Smooth muscle cell of the pulmonary artery (primary cell): ENCODE data around the gene RIPOR1. TPM values are rescaled to one million over a fixed set of nuclear protein-coding genes. Genes with fewer than 3 reads are reported as not detected.

Experiments
- total RNA-seq: library from RNA; depleted of rRNA; stranded (reverse); fragments of >200 nt; gene quantifications from 2 replicates; pipeline ENCODE4 v1.2.3, GENCODE V29; 2014

Gene RIPOR1
- 64.4 and 104 TPM in 2 replicates for total RNA-seq

DNA sequence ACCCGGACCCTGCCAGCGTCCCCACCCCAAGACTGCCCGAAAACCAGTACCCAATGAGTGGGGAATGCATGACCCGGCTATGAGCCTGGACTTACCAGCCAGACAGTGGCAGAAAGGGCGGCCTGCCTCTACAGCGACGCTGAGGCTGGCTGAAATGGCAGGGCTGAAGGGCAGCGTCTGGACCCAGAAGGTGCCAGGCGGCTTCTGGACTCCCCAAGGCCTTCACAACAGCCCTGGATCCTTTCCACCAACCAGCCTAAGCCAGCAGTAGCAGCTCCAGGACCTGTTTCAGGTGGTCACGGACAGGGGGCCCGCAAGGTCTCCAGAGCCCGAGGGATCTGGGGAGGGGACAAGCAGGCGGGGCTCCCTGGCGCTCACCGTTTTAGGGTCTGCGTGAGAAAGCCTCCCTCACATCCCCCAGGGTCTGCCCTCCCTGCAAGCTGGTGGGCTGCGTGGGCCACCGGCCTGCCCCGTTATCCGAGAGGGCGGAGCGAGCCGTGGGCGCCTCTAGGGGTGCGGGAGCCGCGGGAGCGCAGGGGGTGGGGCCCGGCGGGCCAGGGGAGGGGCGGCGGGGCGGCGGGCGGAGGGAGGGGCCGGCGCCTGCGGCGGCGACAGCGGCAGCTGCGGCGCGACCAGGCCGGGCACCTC, at the start of gene RIPOR1:
Gene RIPOR1 (plus strand): TSS at position 608 of the 648 bp plus-strand sequence. CDS start 9,618 bp downstream, outside the sequence.

DNA sequence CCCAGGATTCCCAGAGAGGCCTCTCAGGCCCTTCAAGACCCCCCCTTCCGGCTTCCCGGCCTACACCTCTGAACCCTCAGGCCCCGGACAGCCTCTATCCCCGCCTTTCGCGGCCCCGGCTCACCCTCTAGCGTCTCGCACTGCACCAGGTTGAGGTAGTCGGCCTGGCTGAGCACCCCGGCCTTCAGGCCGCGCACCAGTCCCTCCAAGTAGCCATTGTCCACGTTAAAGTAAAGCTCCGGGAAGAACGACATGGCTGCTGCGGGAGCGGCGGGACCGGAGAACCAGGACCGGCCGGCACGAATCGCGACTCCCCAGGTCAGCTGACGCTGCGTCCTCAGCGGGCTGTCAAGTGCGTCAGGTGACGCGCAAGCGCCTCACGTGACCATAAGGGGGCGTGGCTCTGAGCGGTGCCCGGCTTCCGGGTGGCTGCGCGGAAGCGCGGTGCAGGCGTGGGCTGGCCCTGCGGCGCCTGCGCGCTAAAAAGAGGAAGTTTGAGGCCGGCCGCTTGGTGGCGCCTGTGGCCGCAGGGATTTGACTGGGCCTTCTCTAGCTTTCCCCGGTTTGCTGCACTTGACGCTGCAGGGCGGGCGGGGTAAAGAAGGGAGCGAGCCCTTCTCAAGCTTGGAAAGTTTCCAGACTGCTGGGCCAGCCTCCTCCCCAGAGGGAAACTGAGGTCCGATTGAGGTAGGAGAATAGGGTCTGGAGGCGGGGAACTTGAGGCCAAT, 47.6 kb upstream of the RIPOR1 start, which contains the start of gene ATP6V0D1:
Gene ATP6V0D1 (minus strand): TSS at position 325 of the 728 bp plus-strand sequence. CDS start 71 bp downstream, at position 254.

DNA sequence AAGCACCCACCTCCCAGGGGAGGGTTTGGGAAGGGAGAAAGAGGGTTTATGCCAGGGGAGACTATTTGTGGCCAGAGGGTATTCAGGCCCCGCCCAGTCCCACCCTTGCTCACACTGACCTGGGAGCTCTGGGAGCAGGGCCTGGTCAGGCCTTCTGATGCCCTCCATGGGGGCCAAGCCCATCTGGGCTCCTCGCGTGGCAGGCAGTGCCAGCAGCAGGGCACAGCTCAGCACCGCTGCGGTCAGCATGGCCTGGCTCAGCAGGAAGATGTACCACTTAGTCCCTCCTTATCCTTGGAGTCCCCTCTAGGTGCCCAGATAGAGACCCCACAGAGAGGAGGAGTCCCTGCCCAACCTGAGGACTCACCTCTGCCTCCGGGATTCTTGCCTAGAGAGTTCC, 45.5 kb upstream of the RIPOR1 start, which contains the start of gene AGRP:
Gene AGRP (minus strand): TSS at position 398 of the 400 bp plus-strand sequence. CDS start 149 bp downstream, at position 249.

GRCh38 chr16:67562526-67562917, 33.9 kb downstream of the RIPOR1 start, which contains the start of gene CTCF:
CTCF (plus strand) TSS chr16:67562526; CDS start chr16:67610833, 48,307 bp downstream.

Other genes starting within 250 kb of the RIPOR1 start
- gene PLEKHG4, start 249.3 kb upstream of the RIPOR1 start, total RNA-seq, result 34.1 and 51.4 TPM in 2 replicates
- under 0.01 and 0.03 TPM in 2 replicates for gene KCTD19, start 202.1 kb upstream of the RIPOR1 start, total RNA-seq
- 0.17 TPM in 1 of 2 replicates, not detected in the other for gene LRRC36, start 202.0 kb upstream of the RIPOR1 start, total RNA-seq
- 1.2 and 1.6 TPM in 2 replicates for gene TPPP3, start 135.3 kb upstream of the RIPOR1 start, total RNA-seq
- gene ZDHHC1, start 112.4 kb upstream of the RIPOR1 start, total RNA-seq, result 8.1 and 10.5 TPM in 2 replicates
- gene HSD11B2, start 97.7 kb upstream of the RIPOR1 start, total RNA-seq, result 0.20 TPM in 1 of 2 replicates, not detected in the other
- 100 and 107 TPM in 2 replicates for gene ATP6V0D1, start 47.7 kb upstream of the RIPOR1 start, total RNA-seq
- not detected in 2 replicates for gene AGRP, start 45.3 kb upstream of the RIPOR1 start, total RNA-seq
- 16.6 and 21.2 TPM in 2 replicates for gene CTCF, start 33.7 kb downstream of the RIPOR1 start, total RNA-seq
- 0.52 and 0.83 TPM in 2 replicates for gene CARMIL2, start 116.3 kb downstream of the RIPOR1 start, total RNA-seq
- 11.0 and 13.1 TPM in 2 replicates for gene ACD, start 131.4 kb downstream of the RIPOR1 start, total RNA-seq
- 2.2 and 3.0 TPM in 2 replicates for gene PARD6A, start 132.1 kb downstream of the RIPOR1 start, total RNA-seq
- 14.1 and 18.5 TPM in 2 replicates for gene ENKD1, start 137.9 kb downstream of the RIPOR1 start, total RNA-seq
- gene C16orf86, start 138.0 kb downstream of the RIPOR1 start, total RNA-seq, result 2.7 and 3.3 TPM in 2 replicates
- 14.9 and 19.5 TPM in 2 replicates for gene GFOD2, start 190.5 kb downstream of the RIPOR1 start, total RNA-seq